ENCODE results near the gene EPB41L5.

DNA sequence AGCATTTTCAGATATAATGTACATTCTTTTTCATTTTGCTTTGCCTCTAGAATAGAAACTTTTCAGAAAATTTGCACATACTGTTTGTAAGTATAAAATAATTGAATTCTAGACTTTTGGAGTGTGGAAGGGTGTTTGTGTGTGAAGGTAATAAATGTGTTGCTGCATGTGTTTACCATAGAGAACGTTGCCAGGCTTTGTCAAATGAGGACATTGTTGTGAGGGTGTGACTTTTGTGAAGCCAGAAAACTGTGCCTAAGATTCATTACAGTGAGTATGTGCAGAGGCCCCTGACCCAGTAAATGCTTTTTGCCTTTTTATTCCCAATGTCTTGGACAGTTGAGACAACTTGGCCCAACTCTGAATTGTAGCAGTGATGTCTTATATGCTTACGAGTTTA is 30.4 kb upstream of the EPB41L5 start:
- no peak for TF ChIP-seq POLR2A (IDR thresholded peaks at IDR 0.05; ENCODE audit: low read depth, low read length)
- TF ChIP-seq, protein P1, sequence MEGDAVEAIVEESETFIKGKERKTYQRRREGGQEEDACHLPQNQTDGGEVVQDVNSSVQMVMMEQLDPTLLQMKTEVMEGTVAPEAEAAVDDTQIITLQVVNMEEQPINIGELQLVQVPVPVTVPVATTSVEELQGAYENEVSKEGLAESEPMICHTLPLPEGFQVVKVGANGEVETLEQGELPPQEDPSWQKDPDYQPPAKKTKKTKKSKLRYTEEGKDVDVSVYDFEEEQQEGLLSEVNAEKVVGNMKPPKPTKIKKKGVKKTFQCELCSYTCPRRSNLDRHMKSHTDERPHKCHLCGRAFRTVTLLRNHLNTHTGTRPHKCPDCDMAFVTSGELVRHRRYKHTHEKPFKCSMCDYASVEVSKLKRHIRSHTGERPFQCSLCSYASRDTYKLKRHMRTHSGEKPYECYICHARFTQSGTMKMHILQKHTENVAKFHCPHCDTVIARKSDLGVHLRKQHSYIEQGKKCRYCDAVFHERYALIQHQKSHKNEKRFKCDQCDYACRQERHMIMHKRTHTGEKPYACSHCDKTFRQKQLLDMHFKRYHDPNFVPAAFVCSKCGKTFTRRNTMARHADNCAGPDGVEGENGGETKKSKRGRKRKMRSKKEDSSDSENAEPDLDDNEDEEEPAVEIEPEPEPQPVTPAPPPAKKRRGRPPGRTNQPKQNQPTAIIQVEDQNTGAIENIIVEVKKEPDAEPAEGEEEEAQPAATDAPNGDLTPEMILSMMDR (IDR thresholded peaks at IDR 0.05; ENCODE audit: extremely low read depth in 1 of 2, insufficient read depth in 1 of 2, low read depth in 1 of 2, low read length in 2 of 2): no peak
- TF ChIP-seq, protein P2, sequence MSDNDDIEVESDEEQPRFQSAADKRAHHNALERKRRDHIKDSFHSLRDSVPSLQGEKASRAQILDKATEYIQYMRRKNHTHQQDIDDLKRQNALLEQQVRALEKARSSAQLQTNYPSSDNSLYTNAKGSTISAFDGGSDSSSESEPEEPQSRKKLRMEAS (IDR thresholded peaks at IDR 0.05; ENCODE audit: insufficient read depth, insufficient read length): no peak
- no peak for TF ChIP-seq POLR2AphosphoS5 (IDR thresholded peaks at IDR 0.05; ENCODE audit: insufficient read depth, low read depth, low read length)
- no peak for TF ChIP-seq JUN (IDR thresholded peaks at IDR 0.05; ENCODE audit: borderline replicate concordance, insufficient read depth, insufficient read length, low read depth)
- TF ChIP-seq GATA2 (IDR thresholded peaks at IDR 0.05; ENCODE audit: insufficient read depth, insufficient read length, low read depth, low read length): no peak
